HG03108 (cell line): ENCODE measurements around the gene CEP63.
"Not testable (repeated sequence)": the region's sequence is repeated elsewhere in the genome, so short reads cannot be mapped to it uniquely, and the experiment has no call there.

ENCODE experiments used
- ATAC-seq: cut with Tn5 transposase; IDR thresholded peaks from one replicate; pipeline ENCODE4 v1.9.1; 2021; ENCODE audit warnings: moderate library complexity; ENCODE audit not compliant: unreplicated experiment

CEP63 gene

GRCh38 chr3:134567605-134568004 is 81.7 kb downstream of the CEP63 start:
- no peak for ATAC-seq

- ATAC-seq, result no peak
These were observed 82.9 kb downstream of the CEP63 start for GRCh38 chr3:134568790-134569189.

- not testable (repeated sequence) for ATAC-seq
These were observed 84.0 kb downstream of the CEP63 start for GRCh38 chr3:134569899-134570298.

- ATAC-seq, result no peak
These were observed 90.6 kb downstream of the CEP63 start for GRCh38 chr3:134576426-134576825.

GRCh38 chr3:134576831-134577230 is 91.0 kb downstream of the CEP63 start:
- ATAC-seq, result no peak

GRCh38 chr3:134579141-134579665 is 93.3 kb downstream of the CEP63 start:
- no peak for ATAC-seq

- no peak for ATAC-seq
These were observed 104.9 kb downstream of the CEP63 start for GRCh38 chr3:134590766-134591165.

GRCh38 chr3:134592806-134593205 is 106.9 kb downstream of the CEP63 start:
- ATAC-seq, result no peak

GRCh38 chr3:134594331-134594741 is 108.5 kb downstream of the CEP63 start:
- no peak for ATAC-seq

- not testable (repeated sequence) for ATAC-seq
These were observed 109.1 kb downstream of the CEP63 start for GRCh38 chr3:134594986-134595385.

- ATAC-seq, result no peak
These were observed 111.6 kb downstream of the CEP63 start for GRCh38 chr3:134597390-134597970.

- ATAC-seq, result no peak
These were observed 113.1 kb downstream of the CEP63 start for GRCh38 chr3:134598763-134599545.

GRCh38 chr3:134600206-134600605 is 114.3 kb downstream of the CEP63 start:
- ATAC-seq, result no peak

GRCh38 chr3:134600685-134601463 is 115.0 kb downstream of the CEP63 start:
- ATAC-seq, result peak; percentile 47

GRCh38 chr3:134601539-134602439 is 115.9 kb downstream of the CEP63 start:
- ATAC-seq, result no peak

- no peak for ATAC-seq
These were observed 116.6 kb downstream of the CEP63 start for GRCh38 chr3:134602440-134602814.

- ATAC-seq, result no peak
These were observed 117.6 kb downstream of the CEP63 start for GRCh38 chr3:134603480-134603879.

- no peak for ATAC-seq
These were observed 118.1 kb downstream of the CEP63 start for GRCh38 chr3:134603956-134604355.

GRCh38 chr3:134605556-134605955 is 119.7 kb downstream of the CEP63 start:
- ATAC-seq, result no peak
